GM18508 (cell line): ENCODE measurements around the gene SCNN1B.

Source experiments
- ATAC-seq: cut with Tn5 transposase; IDR thresholded peaks from one replicate; pipeline ENCODE4 v1.9.1; 2021; ENCODE audit warnings: moderate number of reproducible peaks; ENCODE audit not compliant: insufficient read depth, unreplicated experiment

Gene SCNN1B

DNA sequence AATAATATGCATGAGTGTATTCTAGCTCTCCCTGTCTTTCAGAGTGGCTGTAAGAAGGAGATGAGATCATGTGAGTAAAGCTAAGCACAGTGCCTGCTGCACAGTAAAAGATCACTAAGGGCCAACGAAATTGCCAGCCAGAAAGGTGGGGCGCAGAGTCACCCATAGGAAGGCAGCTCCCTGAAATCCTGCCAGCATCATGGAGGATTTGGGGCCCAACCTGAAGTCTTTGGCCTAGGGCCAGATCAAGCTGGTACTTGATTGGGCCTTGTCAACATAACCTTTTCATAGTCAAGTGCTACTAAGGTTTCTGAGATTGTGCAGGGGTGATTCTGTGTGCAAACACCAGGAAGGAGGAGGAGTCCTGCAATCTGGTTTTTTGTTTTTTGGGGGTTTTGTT lies 16.5 kb downstream of the SCNN1B start:
- ATAC-seq = no peak

GRCh38 chr16:23319861-23320615 lies 17.9 kb downstream of the SCNN1B start:
- ATAC-seq = no peak

- ATAC-seq = no peak
Measured at GRCh38 chr16:23320693-23321092, 18.6 kb downstream of the SCNN1B start.

DNA sequence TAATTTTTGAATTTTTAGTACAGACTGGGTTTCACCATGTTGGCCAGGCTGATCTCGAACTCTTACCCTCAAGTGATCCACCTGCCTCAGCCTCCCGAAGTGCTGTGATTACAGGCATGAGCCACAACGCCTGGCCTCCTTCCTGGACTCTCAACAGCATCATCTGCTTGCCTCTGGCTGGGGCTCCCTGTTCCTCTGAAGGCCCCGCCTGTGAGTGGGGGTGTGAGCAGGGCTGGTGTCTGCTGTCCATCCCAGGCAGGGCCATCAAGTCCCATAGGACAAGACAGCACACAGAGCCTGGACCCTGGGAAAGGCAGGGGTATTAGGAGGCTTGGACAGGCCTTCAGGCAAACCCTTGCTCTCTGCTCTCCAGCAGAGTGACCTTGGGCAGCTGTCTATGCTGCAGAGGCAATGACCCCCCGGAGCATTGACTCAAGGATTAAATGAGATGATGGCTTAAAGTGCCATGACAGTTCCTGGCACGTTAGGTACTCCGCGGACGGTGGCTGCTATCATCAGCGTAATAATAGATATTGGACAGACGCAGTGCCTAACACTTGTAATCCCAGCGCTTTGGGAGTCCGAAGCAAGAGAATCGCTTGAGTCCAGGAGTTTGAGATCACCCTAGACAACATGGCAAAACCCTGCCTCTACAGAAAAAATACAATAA lies 19.2 kb downstream of the SCNN1B start:
- no peak for ATAC-seq

GRCh38 chr16:23323224-23324030 lies 21.3 kb downstream of the SCNN1B start:
- no peak for ATAC-seq

DNA sequence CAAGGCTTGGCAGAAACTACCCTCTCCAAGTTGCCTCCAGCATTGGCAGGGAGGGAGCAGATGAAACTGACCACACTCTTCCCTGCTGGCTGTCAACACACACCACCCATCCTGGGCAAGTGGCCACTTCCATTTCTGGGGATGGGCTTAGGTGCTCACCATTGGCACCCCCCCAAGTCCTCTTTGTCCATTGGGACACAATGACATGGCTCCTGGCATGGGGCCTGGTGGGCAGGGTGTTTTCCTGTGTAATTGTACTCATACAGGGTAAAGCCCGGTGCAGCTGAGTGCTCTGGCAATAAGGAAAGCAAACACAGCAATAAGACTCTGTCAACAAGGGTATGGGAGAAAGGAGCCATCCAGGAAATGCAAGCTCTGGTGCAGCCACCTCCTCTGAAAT lies 22.6 kb downstream of the SCNN1B start:
- no peak for ATAC-seq

DNA sequence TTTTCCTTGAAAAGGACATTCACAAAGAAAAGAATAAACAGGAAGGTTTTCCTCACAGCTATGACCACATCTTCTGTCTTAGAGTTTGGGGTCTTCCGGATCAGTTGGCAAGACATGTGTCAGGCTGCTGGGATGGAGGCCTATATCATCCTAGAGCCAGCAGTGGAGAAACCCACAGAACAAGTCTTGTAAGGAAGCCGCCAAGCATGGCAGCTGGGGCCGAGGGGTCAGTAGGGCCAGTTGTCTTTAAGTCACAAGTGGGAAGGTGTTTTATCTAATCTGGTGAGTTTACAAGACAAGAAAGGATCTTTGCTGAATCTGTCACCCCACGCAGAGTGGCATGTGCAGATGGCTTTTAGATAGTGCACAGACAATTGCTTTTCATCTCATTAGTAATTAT lies 25.7 kb downstream of the SCNN1B start:
- no peak for ATAC-seq

DNA sequence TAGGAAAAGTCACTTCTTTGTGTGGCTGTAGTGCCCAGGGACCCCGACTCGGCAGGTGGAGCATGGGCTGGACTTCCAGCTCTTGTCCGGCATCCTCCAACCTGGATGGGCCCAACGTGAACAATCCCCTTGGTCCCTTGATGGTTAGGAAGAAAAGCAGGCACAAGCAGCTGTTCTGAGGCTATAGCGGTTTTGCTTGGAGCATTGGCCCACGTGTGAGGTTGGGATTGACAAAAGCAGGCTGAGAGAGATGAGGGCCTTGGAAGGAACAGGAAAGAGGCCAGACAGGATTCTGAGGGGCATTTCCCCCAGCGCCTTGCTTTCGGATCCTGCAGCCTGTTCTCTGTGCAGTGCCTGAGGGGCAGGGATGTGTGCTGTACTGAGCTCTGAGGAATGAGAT lies 28.1 kb downstream of the SCNN1B start:
- ATAC-seq = no peak

- ATAC-seq = no peak
Measured at GRCh38 chr16:23330583-23331249, 28.6 kb downstream of the SCNN1B start.

- ATAC-seq = no peak
Measured at GRCh38 chr16:23333034-23333579, 31.0 kb downstream of the SCNN1B start.

- no peak for ATAC-seq
Measured at GRCh38 chr16:23333831-23334456, 31.8 kb downstream of the SCNN1B start.

DNA sequence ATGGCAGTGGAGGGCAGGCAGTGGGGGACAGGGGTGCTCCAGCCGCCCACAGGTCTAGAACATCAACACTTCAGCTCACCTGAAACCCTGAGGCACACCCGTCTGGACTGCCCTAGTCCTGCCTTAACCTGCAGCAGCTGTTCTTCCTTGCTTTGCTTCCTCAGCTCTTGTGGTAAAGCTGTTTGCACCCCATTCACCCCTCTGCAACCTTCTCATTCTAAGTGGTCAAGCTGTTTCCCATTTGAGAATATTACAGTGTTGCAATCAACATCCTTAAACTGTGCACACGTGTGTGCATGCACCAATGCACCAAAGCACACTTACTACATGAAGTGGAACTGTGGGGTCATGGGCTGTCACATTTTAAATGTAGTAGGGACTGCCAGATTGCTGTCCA lies 32.4 kb downstream of the SCNN1B start:
- ATAC-seq = no peak

- no peak for ATAC-seq
Measured at GRCh38 chr16:23334950-23335349, 32.8 kb downstream of the SCNN1B start.

- ATAC-seq = no peak
Measured at GRCh38 chr16:23337836-23338550, 35.9 kb downstream of the SCNN1B start.

DNA sequence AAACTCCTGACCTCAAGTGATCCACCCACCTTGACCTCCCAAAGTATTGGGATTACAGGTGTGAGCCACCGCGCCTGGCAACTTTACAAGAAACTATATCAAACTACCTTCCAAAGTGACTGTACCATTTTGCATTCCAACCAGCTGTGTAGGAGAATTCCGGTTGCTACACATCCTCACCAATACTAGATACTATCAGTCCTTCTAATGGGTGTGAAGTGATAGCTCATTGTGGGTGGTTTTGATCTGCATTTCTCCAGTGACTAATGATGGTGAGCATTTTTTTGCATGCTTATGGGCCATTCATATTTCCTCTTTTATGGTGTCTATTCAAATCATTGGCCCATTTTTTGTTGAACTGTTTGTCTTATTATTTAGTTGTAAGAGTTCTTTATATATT lies 37.7 kb downstream of the SCNN1B start:
- ATAC-seq = no peak

- no peak for ATAC-seq
Measured at GRCh38 chr16:23342083-23342640, 40.1 kb downstream of the SCNN1B start.

DNA sequence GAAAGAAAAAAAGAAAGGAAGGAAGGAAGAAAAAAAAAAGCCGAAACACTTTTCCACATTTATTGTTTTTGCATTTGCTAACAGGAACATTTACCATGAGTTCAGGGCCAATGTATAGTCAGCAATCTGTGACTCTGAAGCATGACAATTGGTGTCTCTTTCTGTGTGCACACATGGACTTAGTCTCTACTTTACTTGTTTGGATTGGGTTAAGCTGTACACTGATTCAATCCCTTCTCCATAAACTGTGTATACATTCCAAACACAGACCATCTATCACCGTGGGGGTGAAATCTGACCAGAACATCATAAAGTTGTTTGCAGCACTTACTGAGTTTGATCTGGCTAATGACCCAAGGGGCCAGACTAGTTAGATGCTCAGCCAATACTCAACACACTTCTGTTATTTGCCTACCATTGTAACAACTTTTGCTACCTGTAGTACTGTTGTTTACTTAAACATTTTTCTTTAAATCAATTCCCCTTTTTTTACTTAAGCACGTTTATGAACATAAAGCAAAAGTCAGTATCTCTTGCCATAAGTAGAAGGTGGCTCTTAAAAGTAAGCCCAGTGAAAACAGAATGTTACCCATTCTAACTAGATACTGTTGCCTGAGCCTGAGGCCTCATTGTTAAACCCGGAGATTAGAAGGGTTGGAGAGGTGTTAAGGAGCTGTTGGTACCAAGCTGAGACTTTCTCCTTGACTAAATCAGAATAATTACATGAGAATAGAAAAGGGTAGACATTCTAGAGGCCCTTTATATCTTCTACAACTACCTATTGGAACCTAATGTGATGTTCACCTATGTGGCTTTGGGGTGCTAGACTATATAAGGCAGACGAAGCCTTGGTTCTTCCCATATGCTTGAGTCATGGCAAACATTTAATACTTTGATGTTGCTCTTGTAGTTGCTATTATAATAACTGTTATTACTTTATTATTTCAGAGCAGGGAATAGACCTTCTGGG lies 41.8 kb downstream of the SCNN1B start:
- no peak for ATAC-seq

- ATAC-seq = no peak
Measured at GRCh38 chr16:23345237-23345636, 43.1 kb downstream of the SCNN1B start.
